Pancreas (tissue), 10 donors: Measurements from ENCODE around the gene DAAM2. TPM values are rescaled to one million over a fixed set of nuclear protein-coding genes. Genes with fewer than 3 reads are reported as not detected.

Experiments
- ATAC-seq, 4 donors: fragments of 200-7000 bp; cut with Tn5 transposase; one replicate each; pipeline versions ENCODE4 v1.8.0 to v1.9.1; 2020; ENCODE audit warnings: mild to moderate bottlenecking in 4 of 4, moderate library complexity in 4 of 4
- DNase-seq, 6 donors: peaks; one replicate each; pipeline ENCODE4 v3.0.0-alpha.2; 2020
- FAIRE-seq: peaks from 2 replicates; lab custom pipeline; 2012; peaks lifted over from hg19 to GRCh38; lab: Jason Lieb, UNC
- H3K27ac ChIP-seq, 4 donors: fragments of 200-600 bp; sonication (generic); 1 replicate in 3 of 4; 2 replicates in 1 of 4; pipeline versions ENCODE4 v1.5.0 to v1.8.0; 2020
- H3K27me3 ChIP-seq, 4 donors: fragments of 200-600 bp; one replicate each; pipeline ENCODE4 v1.8.0; 2021
- H3K36me3 ChIP-seq, 3 donors: fragments of 200-600 bp; sonication (generic) in 1 of 3; one replicate each; pipeline versions ENCODE4 v1.5.0 to v1.8.0; 2020 to 2021
- H3K4me1 ChIP-seq, 3 donors: fragments of 200-600 bp; one replicate each; pipeline ENCODE4 v1.8.0; 2021
- H3K4me3 ChIP-seq, 4 donors: fragments of 200-600 bp; sonication (generic) in 2 of 4; one replicate each; pipeline versions ENCODE4 v1.5.0 to v1.8.0; 2020 to 2021
- H3K9me3 ChIP-seq, 4 donors: fragments of 200-600 bp; one replicate each; pipeline ENCODE4 v1.8.0; 2021
- CTCF ChIP-seq, 4 donors: fragments of 200-600 bp; sonication (generic) in 3 of 4; IDR thresholded peaks; one replicate each; pipeline versions ENCODE4 v1.5.0 to v1.8.0; 2021; ENCODE audit warnings: antibody characterized with exemption in 4 of 4
- WGBS, 2 donors: extraction: QIAGEN DNeasy Blood & Tissue Kit; methylation state at CpG; one replicate each; pipeline ENCODE4 v1.1.7; 2013; 5-methylcytosine and 5-hydroxymethylcytosine counted together
- intact Hi-C, 3 donors: fragments of 100-400 bp; cut with DNase I; formaldehyde crosslinking; loops; one replicate each; pipeline versions ENCODE4 v1.11.1 to v1.14.2; 2022
- polyA plus RNA-seq, 2 donors: library from polyadenylated mRNA; stranded (reverse); fragments of 200-250 nt; gene quantifications; one replicate each; pipeline ENCODE4 v1.2.3, GENCODE V29; 2013
- total RNA-seq, 6 donors: library from RNA; stranded (reverse); fragmentation: NEBNext Ultra II Directional in 4 of 6; extraction: Animal tissue kit (Norgen Biotek cat#: 25700) in 4 of 6; gene quantifications; one replicate each; pipeline versions ENCODE4 v1.2.1 to v1.2.4, GENCODE V29; 2021 to 2023
- donor health status: healthy with polysubstance abuse.
- donor health status: DM: no; HTN: no; CAD: no; lungs with moderate emphysema.
- donor health status: DM: no; HTN: no; CAD: no.
- donor health status: control.
- donor health status: control.
- donor health status: Bipolar disorder and iron deficiency.
- donor health status: DM: yes; HTN: yes; CAD: no.
- donor health status: DM: no; HTN: no; CAD: no.
- donor health status: DM: no; HTN: no; CAD: no.
- donor health status: DM: yes; HTN: yes; CAD: no.

Gene DAAM2
- total and polyA plus RNA-seq, 8 donors, result 4.0 to 10.5 (median 7.2) TPM

GRCh38 chr6:39902786-39903465 lies 110.8 kb downstream of the DAAM2 start:
- Histone ChIP-seq H3K27me3 (no peaks in the 10 kb centered on the region), H3K36me3 (no peaks in the 10 kb centered on the region), H3K4me1 (no peaks in the 10 kb centered on the region), H3K9me3 (no peaks in the 10 kb centered on the region), H3K4me3 (no peak overlapping the region), H3K27ac (no peak overlapping the region)
- intact Hi-C loops, result no loop called here
- no peak for FAIRE-seq
- no peak for TF ChIP-seq CTCF (IDR thresholded peaks at IDR 0.05)
- ATAC-seq, result no peak
- no peak for DNase-seq
- WGBS, 2 donors, result 90 to 93% methylated on average over 4 of the region's 4 CpGs

- no peak for FAIRE-seq
- 95 to 97% methylated on average over 6 of the region's 6 CpGs for WGBS, 2 donors
These were observed 111.5 kb downstream of the DAAM2 start for GRCh38 chr6:39903656-39904055.

GRCh38 chr6:39904946-39905639 lies 112.9 kb downstream of the DAAM2 start:
- FAIRE-seq, result no peak
- no peak for DNase-seq

More at GRCh38 chr6:39903656-39904055, 111.5 kb downstream of the DAAM2 start:
- ATAC-seq (no peak), DNase-seq (no peak)
- Histone ChIP-seq H3K4me3 (no peak overlapping the region), H3K4me1 (no peaks in the 10 kb centered on the region), H3K9me3 (no peaks in the 10 kb centered on the region), H3K36me3 (no peaks in the 10 kb centered on the region), H3K27me3 (no peaks in the 10 kb centered on the region), H3K27ac (no peak overlapping the region)
- intact Hi-C loops, result no loop called here
- no peak for TF ChIP-seq CTCF (IDR thresholded peaks at IDR 0.05)

GRCh38 chr6:39905640-39905975 lies 113.4 kb downstream of the DAAM2 start:
- no peak for FAIRE-seq
- no peaks in the 10 kb centered on the region for H3K27me3 ChIP-seq
- H3K4me3 ChIP-seq, result no peak overlapping the region
- DNase-seq, result no peak
- no peaks in the 10 kb centered on the region for H3K9me3 ChIP-seq
- intact Hi-C loops, result no loop called here
- no peaks in the 10 kb centered on the region for H3K4me1 ChIP-seq
- 76 to 82% methylated on average over 4 of the region's 4 CpGs for WGBS, 2 donors
- peak in 2 of 4 donors; percentile 14 to 19 for ATAC-seq
- no peak for TF ChIP-seq CTCF (IDR thresholded peaks at IDR 0.05)
- no peaks in the 10 kb centered on the region for H3K36me3 ChIP-seq
- H3K27ac ChIP-seq, result no peak overlapping the region

More at GRCh38 chr6:39904946-39905639, 112.9 kb downstream of the DAAM2 start:
- H3K4me1 ChIP-seq, result no peaks in the 10 kb centered on the region
- no peaks in the 10 kb centered on the region for H3K27me3 ChIP-seq
- intact Hi-C loops, result no loop called here
- TF ChIP-seq CTCF (IDR thresholded peaks at IDR 0.05), result no peak
- no peaks in the 10 kb centered on the region for H3K9me3 ChIP-seq
- no peak overlapping the region for H3K4me3 ChIP-seq
- ATAC-seq, result no peak
- H3K36me3 ChIP-seq, result no peaks in the 10 kb centered on the region
- 42 to 52% methylated on average over 4 of the region's 4 CpGs for WGBS, 2 donors
- no peak overlapping the region for H3K27ac ChIP-seq

- H3K36me3 ChIP-seq, result no peaks in the 10 kb centered on the region
- no peaks in the 10 kb centered on the region for H3K27me3 ChIP-seq
- no peak overlapping the region for H3K27ac ChIP-seq
- peak; percentile 20 to 62 (median 48) for ATAC-seq
- intact Hi-C loops, result no loop called here
- FAIRE-seq, result no peak
- peak in 3 of 6 donors; percentile 34 to 77 (median 62) for DNase-seq
- no peak overlapping the region for H3K4me3 ChIP-seq
- WGBS, 2 donors, result 58 to 65% methylated on average over 13 of the region's 13 CpGs
- H3K4me1 ChIP-seq, result no peaks in the 10 kb centered on the region
- no peaks in the 10 kb centered on the region for H3K9me3 ChIP-seq
- TF ChIP-seq CTCF (IDR thresholded peaks at IDR 0.05), result no peak
These were observed 114.2 kb downstream of the DAAM2 start for GRCh38 chr6:39906318-39906761.
